ENCODE measurements around the gene SHROOM3. TPM values are rescaled to one million over a fixed set of nuclear protein-coding genes. Genes with fewer than 3 reads are reported as not detected.

SHROOM3 gene
- total and polyA plus RNA-seq, 2 experiments from 2014 or later: 11.3 to 73.5 TPM

DNA sequence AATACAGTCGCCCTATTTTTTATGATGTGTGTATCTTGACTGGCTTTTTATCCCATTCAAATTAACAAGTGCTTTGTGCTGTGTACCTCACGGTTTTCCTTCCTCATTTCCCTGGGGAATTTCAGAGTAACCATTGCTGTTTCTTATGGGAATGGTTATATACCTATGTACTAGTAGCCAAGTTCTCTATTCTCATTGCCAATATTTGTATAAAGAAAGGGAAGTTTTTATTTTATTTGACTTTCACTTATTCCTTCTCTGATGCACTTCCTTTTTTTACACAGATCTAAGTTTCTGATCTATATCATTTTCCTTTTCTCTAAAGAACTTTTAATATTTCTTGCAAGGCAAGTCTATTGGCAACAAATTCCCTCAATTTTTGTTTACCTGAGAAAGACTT lies 281.6 kb downstream of the SHROOM3 start (continued):
- TF ChIP-seq, protein P1, sequence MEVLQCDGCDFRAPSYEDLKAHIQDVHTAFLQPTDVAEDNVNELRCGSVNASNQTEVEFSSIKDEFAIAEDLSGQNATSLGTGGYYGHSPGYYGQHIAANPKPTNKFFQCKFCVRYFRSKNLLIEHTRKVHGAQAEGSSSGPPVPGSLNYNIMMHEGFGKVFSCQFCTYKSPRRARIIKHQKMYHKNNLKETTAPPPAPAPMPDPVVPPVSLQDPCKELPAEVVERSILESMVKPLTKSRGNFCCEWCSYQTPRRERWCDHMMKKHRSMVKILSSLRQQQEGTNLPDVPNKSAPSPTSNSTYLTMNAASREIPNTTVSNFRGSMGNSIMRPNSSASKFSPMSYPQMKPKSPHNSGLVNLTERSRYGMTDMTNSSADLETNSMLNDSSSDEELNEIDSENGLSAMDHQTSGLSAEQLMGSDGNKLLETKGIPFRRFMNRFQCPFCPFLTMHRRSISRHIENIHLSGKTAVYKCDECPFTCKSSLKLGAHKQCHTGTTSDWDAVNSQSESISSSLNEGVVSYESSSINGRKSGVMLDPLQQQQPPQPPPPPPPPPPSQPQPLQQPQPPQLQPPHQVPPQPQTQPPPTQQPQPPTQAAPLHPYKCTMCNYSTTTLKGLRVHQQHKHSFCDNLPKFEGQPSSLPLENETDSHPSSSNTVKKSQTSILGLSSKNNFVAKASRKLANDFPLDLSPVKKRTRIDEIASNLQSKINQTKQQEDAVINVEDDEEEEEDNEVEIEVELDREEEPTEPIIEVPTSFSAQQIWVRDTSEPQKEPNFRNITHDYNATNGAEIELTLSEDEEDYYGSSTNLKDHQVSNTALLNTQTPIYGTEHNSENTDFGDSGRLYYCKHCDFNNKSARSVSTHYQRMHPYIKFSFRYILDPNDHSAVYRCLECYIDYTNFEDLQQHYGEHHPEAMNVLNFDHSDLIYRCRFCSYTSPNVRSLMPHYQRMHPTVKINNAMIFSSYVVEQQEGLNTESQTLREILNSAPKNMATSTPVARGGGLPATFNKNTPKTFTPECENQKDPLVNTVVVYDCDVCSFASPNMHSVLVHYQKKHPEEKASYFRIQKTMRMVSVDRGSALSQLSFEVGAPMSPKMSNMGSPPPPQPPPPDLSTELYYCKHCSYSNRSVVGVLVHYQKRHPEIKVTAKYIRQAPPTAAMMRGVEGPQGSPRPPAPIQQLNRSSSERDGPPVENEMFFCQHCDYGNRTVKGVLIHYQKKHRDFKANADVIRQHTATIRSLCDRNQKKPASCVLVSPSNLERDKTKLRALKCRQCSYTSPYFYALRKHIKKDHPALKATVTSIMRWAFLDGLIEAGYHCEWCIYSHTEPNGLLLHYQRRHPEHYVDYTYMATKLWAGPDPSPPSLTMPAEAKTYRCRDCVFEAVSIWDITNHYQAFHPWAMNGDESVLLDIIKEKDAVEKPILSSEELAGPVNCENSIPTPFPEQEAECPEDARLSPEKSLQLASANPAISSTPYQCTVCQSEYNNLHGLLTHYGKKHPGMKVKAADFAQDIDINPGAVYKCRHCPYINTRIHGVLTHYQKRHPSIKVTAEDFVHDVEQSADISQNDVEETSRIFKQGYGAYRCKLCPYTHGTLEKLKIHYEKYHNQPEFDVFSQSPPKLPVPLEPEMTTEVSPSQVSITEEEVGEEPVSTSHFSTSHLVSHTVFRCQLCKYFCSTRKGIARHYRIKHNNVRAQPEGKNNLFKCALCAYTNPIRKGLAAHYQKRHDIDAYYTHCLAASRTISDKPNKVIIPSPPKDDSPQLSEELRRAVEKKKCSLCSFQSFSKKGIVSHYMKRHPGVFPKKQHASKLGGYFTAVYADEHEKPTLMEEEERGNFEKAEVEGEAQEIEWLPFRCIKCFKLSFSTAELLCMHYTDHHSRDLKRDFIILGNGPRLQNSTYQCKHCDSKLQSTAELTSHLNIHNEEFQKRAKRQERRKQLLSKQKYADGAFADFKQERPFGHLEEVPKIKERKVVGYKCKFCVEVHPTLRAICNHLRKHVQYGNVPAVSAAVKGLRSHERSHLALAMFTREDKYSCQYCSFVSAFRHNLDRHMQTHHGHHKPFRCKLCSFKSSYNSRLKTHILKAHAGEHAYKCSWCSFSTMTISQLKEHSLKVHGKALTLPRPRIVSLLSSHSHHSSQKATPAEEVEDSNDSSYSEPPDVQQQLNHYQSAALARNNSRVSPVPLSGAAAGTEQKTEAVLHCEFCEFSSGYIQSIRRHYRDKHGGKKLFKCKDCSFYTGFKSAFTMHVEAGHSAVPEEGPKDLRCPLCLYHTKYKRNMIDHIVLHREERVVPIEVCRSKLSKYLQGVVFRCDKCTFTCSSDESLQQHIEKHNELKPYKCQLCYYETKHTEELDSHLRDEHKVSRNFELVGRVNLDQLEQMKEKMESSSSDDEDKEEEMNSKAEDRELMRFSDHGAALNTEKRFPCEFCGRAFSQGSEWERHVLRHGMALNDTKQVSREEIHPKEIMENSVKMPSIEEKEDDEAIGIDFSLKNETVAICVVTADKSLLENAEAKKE (CRISPR knock-in tag; IDR thresholded peaks at IDR 0.05): no peak
- TF ChIP-seq CREB1 (CRISPR knock-in tag; IDR thresholded peaks at IDR 0.05; ENCODE audit: low read depth) (no peak), STAT1 (IDR thresholded peaks at IDR 0.05; ENCODE audit: unreplicated experiment) (no peak)

DNA sequence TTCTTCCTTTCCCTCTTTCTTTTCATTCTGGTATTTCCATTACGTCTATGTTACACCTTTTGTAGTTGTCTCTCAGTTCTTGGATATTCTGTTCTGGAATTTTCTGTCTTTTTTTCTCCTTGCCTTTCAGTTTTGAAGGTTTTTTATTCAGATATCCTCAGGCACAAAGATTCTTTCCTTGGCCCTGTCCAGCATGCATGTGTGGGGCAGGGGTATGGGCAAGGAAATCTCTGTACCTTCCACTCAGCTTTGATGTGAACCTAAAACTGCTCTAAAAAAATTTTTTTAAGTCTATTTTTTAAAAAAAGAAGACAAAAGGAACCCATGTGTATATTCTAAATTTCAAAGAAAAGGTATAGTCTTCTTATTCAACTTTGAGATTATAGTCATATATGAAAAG lies 282.4 kb downstream of the SHROOM3 start:
- peaks cover 45% of the 10 kb centered on the region for H3K4me1 Mint-ChIP-seq
- H3K27ac Mint-ChIP-seq: no peak overlapping the region; the same call in 1 of the 2 replicates
- H3K36me3 ChIP-seq (ENCODE audit: insufficient read depth): peaks cover 8% of the 10 kb centered on the region; the same call in 1 of the 2 replicates
- H3K27ac ChIP-seq (ENCODE audit: low read depth): no peak overlapping the region
- peaks cover 2% of the 10 kb centered on the region for H3K27me3 Mint-ChIP-seq (ENCODE audit: insufficient read depth, low read depth, poor library complexity)
- peaks cover 52% of the 10 kb centered on the region for H3K4me1 ChIP-seq (ENCODE audit: insufficient read depth)
- TF ChIP-seq STAT1 (IDR thresholded peaks at IDR 0.05; ENCODE audit: unreplicated experiment): no peak
- TF ChIP-seq, protein P2, sequence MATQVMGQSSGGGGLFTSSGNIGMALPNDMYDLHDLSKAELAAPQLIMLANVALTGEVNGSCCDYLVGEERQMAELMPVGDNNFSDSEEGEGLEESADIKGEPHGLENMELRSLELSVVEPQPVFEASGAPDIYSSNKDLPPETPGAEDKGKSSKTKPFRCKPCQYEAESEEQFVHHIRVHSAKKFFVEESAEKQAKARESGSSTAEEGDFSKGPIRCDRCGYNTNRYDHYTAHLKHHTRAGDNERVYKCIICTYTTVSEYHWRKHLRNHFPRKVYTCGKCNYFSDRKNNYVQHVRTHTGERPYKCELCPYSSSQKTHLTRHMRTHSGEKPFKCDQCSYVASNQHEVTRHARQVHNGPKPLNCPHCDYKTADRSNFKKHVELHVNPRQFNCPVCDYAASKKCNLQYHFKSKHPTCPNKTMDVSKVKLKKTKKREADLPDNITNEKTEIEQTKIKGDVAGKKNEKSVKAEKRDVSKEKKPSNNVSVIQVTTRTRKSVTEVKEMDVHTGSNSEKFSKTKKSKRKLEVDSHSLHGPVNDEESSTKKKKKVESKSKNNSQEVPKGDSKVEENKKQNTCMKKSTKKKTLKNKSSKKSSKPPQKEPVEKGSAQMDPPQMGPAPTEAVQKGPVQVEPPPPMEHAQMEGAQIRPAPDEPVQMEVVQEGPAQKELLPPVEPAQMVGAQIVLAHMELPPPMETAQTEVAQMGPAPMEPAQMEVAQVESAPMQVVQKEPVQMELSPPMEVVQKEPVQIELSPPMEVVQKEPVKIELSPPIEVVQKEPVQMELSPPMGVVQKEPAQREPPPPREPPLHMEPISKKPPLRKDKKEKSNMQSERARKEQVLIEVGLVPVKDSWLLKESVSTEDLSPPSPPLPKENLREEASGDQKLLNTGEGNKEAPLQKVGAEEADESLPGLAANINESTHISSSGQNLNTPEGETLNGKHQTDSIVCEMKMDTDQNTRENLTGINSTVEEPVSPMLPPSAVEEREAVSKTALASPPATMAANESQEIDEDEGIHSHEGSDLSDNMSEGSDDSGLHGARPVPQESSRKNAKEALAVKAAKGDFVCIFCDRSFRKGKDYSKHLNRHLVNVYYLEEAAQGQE (IDR thresholded peaks at IDR 0.05; ENCODE audit: unreplicated experiment): peak; percentile 25
- no peak overlapping the region for H3K4me3 ChIP-seq
- DNase-seq (ENCODE audit: low spot score): no peak
- no peak overlapping the region for H2AFZ ChIP-seq
- no peaks in the 10 kb centered on the region for H3K27me3 ChIP-seq (ENCODE audit: insufficient read depth)
- no peak for ATAC-seq
- H3K4me2 ChIP-seq: no peak overlapping the region
- H3K79me2 ChIP-seq (replicated peaks; ENCODE audit: insufficient read depth): peaks cover 66% of the 10 kb centered on the region
- no peaks in the 10 kb centered on the region for H3F3A ChIP-seq (replicated peaks; ENCODE audit: low read depth)
- no peaks in the 10 kb centered on the region for H3K9me3 Mint-ChIP-seq
- H3K4me3 Mint-ChIP-seq: no peak overlapping the region
- H4K20me1 ChIP-seq (replicated peaks; ENCODE audit: insufficient read depth): peaks cover 31% of the 10 kb centered on the region
- H3K9me2 ChIP-seq (ENCODE audit: insufficient read depth): no peaks in the 10 kb centered on the region
- H3K36me3 Mint-ChIP-seq (ENCODE audit: low read depth): peaks cover 11% of the 10 kb centered on the region

All from GM23338 (cell line).